NB4 (cell line): ENCODE results near the gene TMCC3.
A peak's percentile ranks its signal among the peaks of the same experiment; 100 is the strongest.

Experiments
- DNase-seq: peaks from one replicate; pipeline ENCODE4 v3.0.0; 2010; ENCODE audit warnings: low read depth
- H3K4me3 ChIP-seq: one replicate; pipeline ENCODE4 v1.5.1; 2011; ENCODE audit warnings: mild to moderate bottlenecking, low read depth, low read length, moderate library complexity
- CTCF ChIP-seq: IDR thresholded peaks from one replicate; pipeline ENCODE4 v1.5.1; 2012; ENCODE audit warnings: low read depth, low read length
- MAX ChIP-seq: IDR thresholded peaks from 2 replicates; pipeline ENCODE4 v1.6.1; 2011; ENCODE audit warnings: low read depth, low read length
- MYC ChIP-seq: IDR thresholded peaks from 2 replicates; pipeline ENCODE4 v1.6.1; 2011; ENCODE audit warnings: low read depth, low read length
- POLR2A ChIP-seq: IDR thresholded peaks from 2 replicates; pipeline ENCODE4 v1.6.1; 2011; ENCODE audit warnings: mild to moderate bottlenecking; ENCODE audit not compliant: insufficient read length; ENCODE audit errors: extremely low read depth

TMCC3 gene

GRCh38 chr12:94560431-94561221, 89.7 kb downstream of the TMCC3 start:
- H3K4me3 ChIP-seq = no peak overlapping the region
- TF ChIP-seq MAX (no peak), POLR2A (no peak), MYC (no peak), CTCF (no peak)
- DNase-seq = peak; percentile 53

DNA sequence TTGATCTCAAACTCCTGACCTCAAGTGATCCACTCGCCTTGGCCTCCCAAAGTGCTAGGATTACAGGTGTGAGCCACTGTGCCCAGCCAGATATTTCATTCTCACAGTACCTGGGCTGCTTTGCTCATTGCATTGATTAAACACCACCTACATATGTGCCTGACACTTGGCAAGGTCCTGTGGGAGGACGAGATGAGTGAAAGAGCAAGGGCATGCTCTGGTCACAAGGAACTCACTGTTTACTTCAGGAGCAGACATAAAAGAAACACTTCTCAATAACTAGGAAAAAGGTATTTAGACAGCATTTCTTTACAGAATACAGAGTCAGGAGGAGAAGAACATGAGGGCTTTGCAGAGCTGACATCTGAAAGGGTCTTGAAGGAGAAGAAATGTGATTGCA, 91.7 kb downstream of the TMCC3 start:
- TF ChIP-seq CTCF (no peak), MYC (no peak), MAX (no peak), POLR2A (no peak)
- H3K4me3 ChIP-seq = no peak overlapping the region
- no peak for DNase-seq

DNA sequence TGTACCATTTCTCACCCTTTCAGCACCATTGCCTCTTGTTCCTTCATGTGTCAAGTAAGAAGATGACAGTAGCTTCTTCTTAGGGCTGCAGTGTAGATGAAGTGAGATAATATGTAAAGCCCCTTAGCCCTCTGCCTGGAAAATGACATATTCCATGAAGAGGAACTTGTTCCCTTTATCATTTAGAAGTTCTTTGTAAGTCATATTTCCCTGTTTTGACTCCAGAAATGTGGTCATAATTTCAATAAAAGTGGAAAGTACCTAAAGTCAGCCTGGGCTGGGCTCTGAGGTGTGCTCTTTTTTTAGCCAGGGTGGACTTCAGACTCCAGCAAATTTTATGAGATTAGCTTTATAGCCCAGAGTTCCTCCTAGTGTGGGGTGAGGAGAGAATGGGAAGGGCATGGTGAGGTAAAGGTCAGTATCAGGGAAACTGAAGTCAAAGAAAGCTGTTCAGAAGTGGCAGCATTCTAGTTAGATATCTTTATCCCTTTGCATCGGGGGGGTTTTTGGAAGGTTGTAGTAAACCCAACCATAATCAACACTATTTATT, 92.5 kb downstream of the TMCC3 start:
- no peak for TF ChIP-seq MYC
- no peak for TF ChIP-seq POLR2A
- no peak for TF ChIP-seq MAX
- TF ChIP-seq CTCF = no peak
- no peak overlapping the region for H3K4me3 ChIP-seq
- no peak for DNase-seq

DNA sequence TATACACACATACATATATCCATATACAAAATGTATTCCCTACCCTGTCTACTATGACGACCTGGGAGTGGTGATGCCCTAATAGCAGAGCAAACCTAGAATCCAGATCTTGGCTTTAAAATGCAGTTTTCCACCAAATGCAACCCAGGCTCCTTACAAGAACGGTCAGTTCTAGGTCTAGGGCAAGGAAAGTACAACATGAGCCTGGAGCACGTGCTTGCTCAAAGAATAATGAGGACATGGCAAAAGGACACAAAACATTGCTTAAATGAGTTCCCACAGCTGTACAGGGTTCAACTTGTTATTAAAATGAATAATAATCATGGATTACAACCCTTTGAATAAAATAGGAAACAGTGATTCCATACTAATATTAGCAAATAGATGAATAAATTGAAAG, 94.7 kb downstream of the TMCC3 start:
- TF ChIP-seq MAX (no peak), MYC (no peak), CTCF (no peak), POLR2A (no peak)
- DNase-seq = no peak
- no peak overlapping the region for H3K4me3 ChIP-seq

DNA sequence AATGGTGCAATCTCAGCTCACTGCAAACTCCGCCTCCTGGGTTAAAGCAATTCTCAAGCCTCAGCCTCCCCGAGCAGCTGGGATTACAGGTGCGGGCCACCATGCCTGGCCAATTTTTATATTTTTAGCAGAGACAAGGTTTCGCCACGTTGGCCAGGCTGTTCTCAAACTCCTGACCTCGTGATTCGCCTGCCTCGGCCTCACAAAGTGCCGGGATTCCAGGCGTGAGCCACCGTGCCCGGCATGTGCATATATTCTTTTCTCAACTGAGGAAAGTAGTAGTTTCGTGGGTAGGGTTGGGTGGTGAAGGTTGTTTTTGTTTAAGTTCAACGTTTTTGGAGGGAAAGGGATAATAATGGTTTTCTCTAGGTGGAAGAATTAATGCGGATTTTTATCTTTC, 96.5 kb downstream of the TMCC3 start:
- no peak overlapping the region for H3K4me3 ChIP-seq
- TF ChIP-seq CTCF (no peak), MYC (no peak), MAX (no peak), POLR2A (no peak)
- DNase-seq = no peak

GRCh38 chr12:94553130-94553519, 97.2 kb downstream of the TMCC3 start:
- TF ChIP-seq CTCF = no peak
- TF ChIP-seq MAX = no peak
- TF ChIP-seq MYC = no peak
- no peak for TF ChIP-seq POLR2A
- no peak overlapping the region for H3K4me3 ChIP-seq
- DNase-seq = no peak
